ENCODE data around the gene ABCB9.
"Not testable (repeated sequence)": the region's sequence is repeated elsewhere in the genome, so short reads cannot be mapped to it uniquely, and the experiment has no call there.

ABCB9 gene

GRCh38 chr12:122892724-122893123, 73.5 kb downstream of the ABCB9 start:
- ChIA-PET POLR2A (interaction anchor here (2.0 kb wide), 1 partner anchor 54 kb away, joined by 9 read pairs; no protein-coding TSS in a partner anchor), CTCF (interaction anchor here (1.9 to 13.8 kb wide), 4 partner anchors 12 to 54 kb away, joined by 9 to 149 read pairs (median 30); no protein-coding TSS in a partner anchor)
- Histone ChIP-seq H3K27ac (ENCODE audit: insufficient read depth in 1 of 2, low read depth in 1 of 2, low read length in 2 of 2, poor library complexity in 1 of 2, severe bottlenecking in 2 of 2) (peak overlapping the region; percentile 41 to 78), H3K4me1 (ENCODE audit: control extremely low read depth in 1 of 4, control insufficient read depth in 4 of 4, insufficient read depth in 4 of 4, low read length in 3 of 4) (peaks cover 43 to 92% (median 82%) of the 10 kb centered on the region in 4 experiments), H3K4me3 (ENCODE audit: control insufficient read depth in 1 of 7, extremely low read depth in 1 of 7, insufficient read depth in 4 of 7, low read depth in 2 of 7, low read length in 6 of 7) (peak overlapping the region in 4 of 7 experiments; percentile 46 to 99 (median 73))
- H3K9me3 ChIP-seq (ENCODE audit: control extremely low read depth in 1 of 5, control insufficient read depth in 4 of 5, insufficient read depth in 2 of 5, low read depth in 1 of 5, low read length in 4 of 5); H3K27me3 ChIP-seq (replicated peaks in 2 of 5; ENCODE audit: control insufficient read depth in 4 of 5, insufficient read depth in 5 of 5, low read length in 4 of 5); H3K36me3 ChIP-seq (ENCODE audit: control insufficient read depth in 4 of 4, insufficient read depth in 4 of 4, low read length in 3 of 4); DNase-seq: not testable (repeated sequence)
- WGBS (ENCODE audit: insufficient coverage) = 96% methylated on average over 8 of the region's 9 CpGs

- Histone ChIP-seq H3K4me3 (ENCODE audit: control insufficient read depth in 1 of 7, extremely low read depth in 1 of 7, insufficient read depth in 4 of 7, low read depth in 2 of 7, low read length in 6 of 7) (peak overlapping the region in 5 of 7 experiments; percentile 17 to 99 (median 47)), H3K4me1 (ENCODE audit: control extremely low read depth in 1 of 4, control insufficient read depth in 4 of 4, insufficient read depth in 4 of 4, low read length in 3 of 4) (peaks cover 48 to 95% (median 88%) of the 10 kb centered on the region in 4 experiments), H3K27me3 (replicated peaks in 2 of 5; ENCODE audit: control insufficient read depth in 4 of 5, insufficient read depth in 5 of 5, low read length in 4 of 5) (no peaks in the 10 kb centered on the region), H3K9me3 (ENCODE audit: control extremely low read depth in 1 of 5, control insufficient read depth in 4 of 5, insufficient read depth in 2 of 5, low read depth in 1 of 5, low read length in 4 of 5) (no peaks in the 10 kb centered on the region), H3K27ac (ENCODE audit: insufficient read depth in 1 of 2, low read depth in 1 of 2, low read length in 2 of 2, poor library complexity in 1 of 2, severe bottlenecking in 2 of 2) (peak overlapping the region; percentile 41 to 78), H3K36me3 (ENCODE audit: control insufficient read depth in 4 of 4, insufficient read depth in 4 of 4, low read length in 3 of 4) (peaks cover 0 to 7% (median 0%) of the 10 kb centered on the region in 4 experiments)
- WGBS (ENCODE audit: insufficient coverage) = 21% methylated on average over 7 of the region's 10 CpGs
- ChIA-PET POLR2A (interaction anchor here (0.6 to 2.0 kb wide), 4 partner anchors 9 to 471 kb away, joined by 3 to 9 read pairs (median 4); no protein-coding TSS in a partner anchor), CTCF (interaction anchor here (0.7 to 13.8 kb wide), 9 partner anchors 11 to 65 kb away, joined by 3 to 149 read pairs (median 4); no protein-coding TSS in a partner anchor)
- DNase-seq = peak in 1 of 3 donors; percentile 53
These were observed 74.4 kb downstream of the ABCB9 start for GRCh38 chr12:122891661-122892525.

- H3K36me3 ChIP-seq (ENCODE audit: control insufficient read depth in 4 of 4, insufficient read depth in 4 of 4, low read length in 3 of 4) = peaks cover 0 to 7% (median 0%) of the 10 kb centered on the region in 4 experiments
- CTCF ChIA-PET = interaction anchor here (0.9 to 13.8 kb wide), 8 partner anchors 8 to 77 kb away, joined by 3 to 171 read pairs (median 8); partner anchors contain the start of gene ABCB9
- peak overlapping the region; percentile 90 to 95 for H3K27ac ChIP-seq (ENCODE audit: insufficient read depth in 1 of 2, low read depth in 1 of 2, low read length in 2 of 2, poor library complexity in 1 of 2, severe bottlenecking in 2 of 2)
- POLR2A ChIA-PET = interaction anchor here (0.6 to 2.1 kb wide), 4 partner anchors 9 to 246 kb away, joined by 3 to 5 read pairs (median 4); no protein-coding TSS in a partner anchor
- H3K4me3 ChIP-seq (ENCODE audit: control insufficient read depth in 1 of 7, extremely low read depth in 1 of 7, insufficient read depth in 4 of 7, low read depth in 2 of 7, low read length in 6 of 7) = peak overlapping the region in 4 of 7 experiments; percentile 16 to 99 (median 56)
- WGBS (ENCODE audit: insufficient coverage) = 0% methylated on average over 5 of the region's 13 CpGs
- H3K4me1 ChIP-seq (ENCODE audit: control extremely low read depth in 1 of 4, control insufficient read depth in 4 of 4, insufficient read depth in 4 of 4, low read length in 3 of 4) = peaks cover 61 to 96% (median 91%) of the 10 kb centered on the region in 4 experiments
- H3K9me3 ChIP-seq (ENCODE audit: control extremely low read depth in 1 of 5, control insufficient read depth in 4 of 5, insufficient read depth in 2 of 5, low read depth in 1 of 5, low read length in 4 of 5) = no peaks in the 10 kb centered on the region
- peak; percentile 68 to 76 (median 72) for DNase-seq
- no peaks in the 10 kb centered on the region for H3K27me3 ChIP-seq (replicated peaks in 2 of 5; ENCODE audit: control insufficient read depth in 4 of 5, insufficient read depth in 5 of 5, low read length in 4 of 5)
These were observed 76.3 kb downstream of the ABCB9 start for GRCh38 chr12:122889761-122890520.

- WGBS (ENCODE audit: insufficient coverage) = 3% methylated on average over 11 of the region's 12 CpGs
- DNase-seq = peak; percentile 76 to 94 (median 91)
- Histone ChIP-seq H3K9me3 (ENCODE audit: control extremely low read depth in 1 of 5, control insufficient read depth in 4 of 5, insufficient read depth in 2 of 5, low read depth in 1 of 5, low read length in 4 of 5) (no peaks in the 10 kb centered on the region), H3K27me3 (replicated peaks in 2 of 5; ENCODE audit: control insufficient read depth in 4 of 5, insufficient read depth in 5 of 5, low read length in 4 of 5) (no peaks in the 10 kb centered on the region), H3K36me3 (ENCODE audit: control insufficient read depth in 4 of 4, insufficient read depth in 4 of 4, low read length in 3 of 4) (peaks cover 0 to 5% (median 0%) of the 10 kb centered on the region in 4 experiments), H3K27ac (ENCODE audit: insufficient read depth in 1 of 2, low read depth in 1 of 2, low read length in 2 of 2, poor library complexity in 1 of 2, severe bottlenecking in 2 of 2) (peak overlapping the region; percentile 90 to 95), H3K4me3 (ENCODE audit: control insufficient read depth in 1 of 7, extremely low read depth in 1 of 7, insufficient read depth in 4 of 7, low read depth in 2 of 7, low read length in 6 of 7) (peak overlapping the region in 6 of 7 experiments; percentile 34 to 75 (median 54)), H3K4me1 (ENCODE audit: control extremely low read depth in 1 of 4, control insufficient read depth in 4 of 4, insufficient read depth in 4 of 4, low read length in 3 of 4) (peaks cover 56 to 96% (median 91%) of the 10 kb centered on the region in 4 experiments)
- ChIA-PET CTCF (interaction anchor here (0.7 to 13.8 kb wide), 11 partner anchors 8 to 78 kb away, joined by 3 to 171 read pairs (median 4); partner anchors contain the start of gene ABCB9), POLR2A (interaction anchor here (0.5 to 2.1 kb wide), 6 partner anchors 10 to 344 kb away, joined by 3 to 9 read pairs (median 4); partner anchors contain the start of gene MPHOSPH9)
These were observed 78.0 kb downstream of the ABCB9 start for GRCh38 chr12:122888232-122888752.

GRCh38 chr12:122887819-122888212, 78.4 kb downstream of the ABCB9 start:
- 75% methylated on average over 3 of the region's 5 CpGs for WGBS (ENCODE audit: insufficient coverage)
- Histone ChIP-seq H3K9me3 (ENCODE audit: control extremely low read depth in 1 of 5, control insufficient read depth in 4 of 5, insufficient read depth in 2 of 5, low read depth in 1 of 5, low read length in 4 of 5) (no peaks in the 10 kb centered on the region), H3K4me3 (ENCODE audit: control insufficient read depth in 1 of 7, extremely low read depth in 1 of 7, insufficient read depth in 4 of 7, low read depth in 2 of 7, low read length in 6 of 7) (peak overlapping the region in 5 of 7 experiments; percentile 5 to 75 (median 57)), H3K27ac (ENCODE audit: insufficient read depth in 1 of 2, low read depth in 1 of 2, low read length in 2 of 2, poor library complexity in 1 of 2, severe bottlenecking in 2 of 2) (peak overlapping the region; percentile 90 to 95), H3K4me1 (ENCODE audit: control extremely low read depth in 1 of 4, control insufficient read depth in 4 of 4, insufficient read depth in 4 of 4, low read length in 3 of 4) (peaks cover 56 to 96% (median 92%) of the 10 kb centered on the region in 4 experiments), H3K27me3 (replicated peaks in 2 of 5; ENCODE audit: control insufficient read depth in 4 of 5, insufficient read depth in 5 of 5, low read length in 4 of 5) (no peaks in the 10 kb centered on the region), H3K36me3 (ENCODE audit: control insufficient read depth in 4 of 4, insufficient read depth in 4 of 4, low read length in 3 of 4) (peaks cover 0 to 3% (median 0%) of the 10 kb centered on the region in 4 experiments)
- no peak for DNase-seq
- ChIA-PET CTCF (interaction anchor here (1.0 to 13.8 kb wide), 11 partner anchors 7 to 61 kb away, joined by 3 to 171 read pairs (median 5); no protein-coding TSS in a partner anchor), POLR2A (interaction anchor here (0.5 to 2.1 kb wide), 4 partner anchors 11 to 345 kb away, joined by 3 to 5 read pairs (median 4); partner anchors contain the start of gene MPHOSPH9)
